Colonic mucosa (tissue), 4 donors: ENCODE data around the gene TIFAB. TPM values are rescaled to one million over a fixed set of nuclear protein-coding genes. Genes with fewer than 3 reads are reported as not detected.

ENCODE experiments used
- DNase-seq: peaks from one replicate; pipeline ENCODE4 v3.0.0-alpha.2; 2020
- H3K27ac ChIP-seq: fragments of 200-600 bp; one replicate; pipeline ENCODE4 v1.8.0; 2021
- H3K27me3 ChIP-seq: fragments of 200-600 bp; one replicate; pipeline ENCODE4 v1.8.0; 2021
- H3K36me3 ChIP-seq: fragments of 200-600 bp; one replicate; pipeline ENCODE4 v1.8.0; 2021
- H3K4me1 ChIP-seq: fragments of 200-600 bp; one replicate; pipeline ENCODE4 v1.8.0; 2021; ENCODE audit warnings: mild to moderate bottlenecking
- H3K4me3 ChIP-seq: fragments of 200-600 bp; one replicate; pipeline ENCODE4 v1.8.0; 2021
- H3K9ac ChIP-seq, 2 donors: one replicate each; pipeline ENCODE4 v1.7.0; 2013; ENCODE audit warnings: control low read depth in 2 of 2, low read depth in 2 of 2, low read length in 2 of 2
- H3K9me3 ChIP-seq: fragments of 200-600 bp; one replicate; pipeline ENCODE4 v1.8.0; 2021
- CTCF ChIP-seq: fragments of 200-600 bp; IDR thresholded peaks from one replicate; pipeline ENCODE4 v1.8.0; 2022; ENCODE audit warnings: antibody characterized with exemption, mild to moderate bottlenecking
- intact Hi-C: fragments of 100-400 bp; cut with DNase I; formaldehyde crosslinking; loops from one replicate; pipeline ENCODE4 v1.14.1; 2022
- total RNA-seq, 2 donors: library from RNA; stranded (reverse); fragmentation: NEBNext Ultra II Directional in 1 of 2; extraction: Animal tissue kit (Norgen Biotek cat#: 25700) in 1 of 2; gene quantifications; one replicate each; pipeline ENCODE4 v1.2.1, GENCODE V29; 2021
- donor health status: healthy.
- donor health status: DM: no; HTN: no; CAD: no.
- donor health status: DM: no; HTN: no; CAD: no.

The TIFAB gene
- total RNA-seq, 2 donors from 2014 or later = 0.07 to 0.42 TPM

- H3K4me3 ChIP-seq = no peak overlapping the region
- no peaks in the 10 kb centered on the region for H3K27me3 ChIP-seq
- intact Hi-C loops = no loop called here
- H3K9ac ChIP-seq = no peak overlapping the region
- DNase-seq = no peak
- TF ChIP-seq CTCF = no peak
- no peaks in the 10 kb centered on the region for H3K9me3 ChIP-seq
- H3K4me1 ChIP-seq = no peaks in the 10 kb centered on the region
- no peaks in the 10 kb centered on the region for H3K36me3 ChIP-seq
- H3K27ac ChIP-seq = no peak overlapping the region
These were observed 20.0 kb upstream of the TIFAB start for GRCh38 chr5:135472141-135472540.

- DNase-seq = no peak
- no peaks in the 10 kb centered on the region for H3K4me1 ChIP-seq
- H3K9me3 ChIP-seq = no peaks in the 10 kb centered on the region
- H3K36me3 ChIP-seq = no peaks in the 10 kb centered on the region
- no peak overlapping the region for H3K27ac ChIP-seq
- intact Hi-C loops = no loop called here
- no peaks in the 10 kb centered on the region for H3K27me3 ChIP-seq
- no peak overlapping the region for H3K4me3 ChIP-seq
- TF ChIP-seq CTCF = no peak
- no peak overlapping the region for H3K9ac ChIP-seq
These were observed 19.6 kb upstream of the TIFAB start for GRCh38 chr5:135471726-135472125.

GRCh38 chr5:135469911-135470310 is 17.8 kb upstream of the TIFAB start:
- no peak overlapping the region for H3K4me3 ChIP-seq
- intact Hi-C loops = loop anchor here (10.0 kb wide), 1 partner anchor 355 kb away; no protein-coding TSS in a partner anchor
- no peaks in the 10 kb centered on the region for H3K27me3 ChIP-seq

GRCh38 chr5:135468541-135468940 is 16.4 kb upstream of the TIFAB start:
- H3K27me3 ChIP-seq = no peaks in the 10 kb centered on the region

More at GRCh38 chr5:135469911-135470310, 17.8 kb upstream of the TIFAB start:
- no peak overlapping the region for H3K9ac ChIP-seq
- no peak overlapping the region for H3K27ac ChIP-seq
- DNase-seq = no peak
- H3K9me3 ChIP-seq = no peaks in the 10 kb centered on the region
- no peak for TF ChIP-seq CTCF
- H3K36me3 ChIP-seq = no peaks in the 10 kb centered on the region
- no peaks in the 10 kb centered on the region for H3K4me1 ChIP-seq

GRCh38 chr5:135467871-135468485 is 15.8 kb upstream of the TIFAB start:
- no peak for TF ChIP-seq CTCF
- H3K27ac ChIP-seq = no peak overlapping the region
- H3K9ac ChIP-seq = no peak overlapping the region
- no peak for DNase-seq
- no peaks in the 10 kb centered on the region for H3K9me3 ChIP-seq
- intact Hi-C loops = loop anchor here (10.0 kb wide), 1 partner anchor 357 kb away; no protein-coding TSS in a partner anchor
- no peaks in the 10 kb centered on the region for H3K4me1 ChIP-seq
- no peaks in the 10 kb centered on the region for H3K27me3 ChIP-seq
- no peaks in the 10 kb centered on the region for H3K36me3 ChIP-seq
- H3K4me3 ChIP-seq = no peak overlapping the region

More at GRCh38 chr5:135468541-135468940, 16.4 kb upstream of the TIFAB start:
- Histone ChIP-seq H3K9ac (no peak overlapping the region), H3K4me1 (no peaks in the 10 kb centered on the region), H3K9me3 (no peaks in the 10 kb centered on the region), H3K36me3 (no peaks in the 10 kb centered on the region), H3K27ac (no peak overlapping the region), H3K4me3 (no peak overlapping the region)
- DNase-seq = no peak
- TF ChIP-seq CTCF = no peak
- intact Hi-C loops = loop anchor here (10.0 kb wide), 1 partner anchor 356 kb away; no protein-coding TSS in a partner anchor
